Endodermal cell (in vitro differentiated cells): ENCODE measurements around the gene DOCK4. TPM values are rescaled to one million over a fixed set of nuclear protein-coding genes. Genes with fewer than 3 reads are reported as not detected.

Experiments used
- DNase-seq: peaks from one replicate; pipeline ENCODE4 v3.0.0-alpha.2; 2017
- H3K27ac ChIP-seq: 2 replicates; pipeline ENCODE4 v1.5.1; 2013; ENCODE audit warnings: mild to moderate bottlenecking, low read depth, low read length, moderate library complexity
- H3K27me3 ChIP-seq: 2 replicates; pipeline ENCODE4 v1.6.1; 2013; ENCODE audit warnings: mild to moderate bottlenecking, low read length, moderate library complexity; ENCODE audit not compliant: insufficient read depth, control insufficient read depth, poor library complexity, severe bottlenecking
- H3K36me3 ChIP-seq: 2 replicates; pipeline ENCODE4 v1.7.0; 2013; ENCODE audit warnings: mild to moderate bottlenecking, low read length, moderate library complexity; ENCODE audit not compliant: control insufficient read depth, insufficient read depth
- H3K4me1 ChIP-seq: one replicate; pipeline ENCODE4 v1.7.0; 2013; ENCODE audit warnings: low read length; ENCODE audit not compliant: control insufficient read depth, insufficient read depth
- H3K4me3 ChIP-seq: 2 replicates; pipeline ENCODE4 v1.5.1; 2013; ENCODE audit warnings: mild to moderate bottlenecking, low read length, moderate library complexity
- H3K9ac ChIP-seq: 2 replicates; pipeline ENCODE4 v1.6.1; 2013; ENCODE audit warnings: mild to moderate bottlenecking, low read length, moderate library complexity; ENCODE audit not compliant: poor library complexity, severe bottlenecking; ENCODE audit errors: extremely low read depth
- H3K9me3 ChIP-seq: 2 replicates; pipeline ENCODE4 v1.6.1; 2013; ENCODE audit warnings: mild to moderate bottlenecking, low read length, moderate library complexity; ENCODE audit not compliant: control insufficient read depth
- H3K27ac Mint-ChIP-seq: 2 replicates; pipeline ENCODE4 v1.8.0; 2020; ENCODE audit warnings: mixed read lengths
- H3K27me3 Mint-ChIP-seq: 2 replicates; pipeline ENCODE4 v1.8.0; 2021; ENCODE audit warnings: mild to moderate bottlenecking, mixed read lengths; ENCODE audit not compliant: insufficient read depth
- H3K36me3 Mint-ChIP-seq: 2 replicates; pipeline ENCODE4 v1.8.0; 2020; ENCODE audit warnings: low read depth, mixed read lengths
- H3K4me1 Mint-ChIP-seq: 2 replicates; pipeline ENCODE4 v1.8.0; 2020; ENCODE audit warnings: mixed read lengths
- H3K4me3 Mint-ChIP-seq: 2 replicates; pipeline ENCODE4 v1.8.0; 2020; ENCODE audit warnings: mild to moderate bottlenecking, moderate library complexity, mixed read lengths
- H3K9me3 Mint-ChIP-seq: 2 replicates; pipeline ENCODE4 v1.8.0; 2020; ENCODE audit warnings: mild to moderate bottlenecking, mixed read lengths
- WGBS, 2 experiments: methylation state at CpG; one replicate each; pipeline versions ENCODE4 v1.1.5 to v1.1.7; 2013; ENCODE audit warnings: missing lambda C conversion rate in 2 of 2, mixed read lengths in 1 of 2; ENCODE audit not compliant: insufficient coverage in 1 of 2, insufficient read length in 1 of 2; 5-methylcytosine and 5-hydroxymethylcytosine counted together
- total RNA-seq, 2 donors: library from RNA; stranded (reverse); fragmentation: NEBNext Ultra II Directional in 1 of 2; extraction: Animal tissue kit (Norgen Biotek cat#: 25700) in 1 of 2; gene quantifications; 2 replicates in 1 of 2; 3 replicates in 1 of 2; pipeline ENCODE4 v1.2.1, GENCODE V29; 2021
- TF ChIP-seq, protein P1 (sequence below): fragments of 200-600 bp; sonication (generic); conservative IDR thresholded peaks from 2 replicates; pipeline ENCODE4 v1.5.0; 2021; ENCODE audit warnings: antibody characterized with exemption, mild to moderate bottlenecking

Gene DOCK4
- total RNA-seq, 2 donors from 2014 or later: 11.2 to 15.3 TPM

DNA sequence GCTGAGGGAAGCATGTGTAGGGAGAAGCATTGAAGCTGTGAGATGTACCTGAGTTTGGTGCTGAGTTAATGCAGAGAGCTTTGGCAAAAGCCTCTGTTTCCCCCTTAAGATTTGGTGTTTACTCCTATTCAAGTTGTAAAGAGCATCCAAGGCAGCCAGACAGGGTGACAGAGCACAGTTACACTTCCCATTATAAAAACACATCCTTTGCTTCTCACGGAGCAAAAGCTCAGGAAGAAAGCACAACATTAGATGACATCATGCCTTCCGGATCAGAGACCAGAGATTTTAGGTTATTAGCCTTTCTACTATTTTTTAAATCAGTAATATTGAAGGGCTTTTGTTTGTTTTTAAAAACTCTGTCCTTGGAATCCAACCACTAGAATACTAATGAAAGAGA, 182.9 kb downstream of the DOCK4 start:
- WGBS, 2 experiments: 87% methylated on average over 2 of the region's 2 CpGs; no CpG with 5 or more reads in 1 of the 2 experiments
- Mint-ChIP-seq H3K36me3 (no peaks in the 10 kb centered on the region), H3K27ac (no peak overlapping the region), H3K4me1 (peaks cover 12% of the 10 kb centered on the region), H3K4me3 (no peak overlapping the region), H3K9me3 (no peaks in the 10 kb centered on the region), H3K27me3 (no peaks in the 10 kb centered on the region)
- Histone ChIP-seq H3K27ac (no peak overlapping the region), H3K9me3 (no peaks in the 10 kb centered on the region), H3K4me1 (no peaks in the 10 kb centered on the region), H3K9ac (no peak overlapping the region), H3K27me3 (no peaks in the 10 kb centered on the region), H3K4me3 (no peak overlapping the region), H3K36me3 (no peaks in the 10 kb centered on the region)
- DNase-seq: no peak
- TF ChIP-seq, protein P1, sequence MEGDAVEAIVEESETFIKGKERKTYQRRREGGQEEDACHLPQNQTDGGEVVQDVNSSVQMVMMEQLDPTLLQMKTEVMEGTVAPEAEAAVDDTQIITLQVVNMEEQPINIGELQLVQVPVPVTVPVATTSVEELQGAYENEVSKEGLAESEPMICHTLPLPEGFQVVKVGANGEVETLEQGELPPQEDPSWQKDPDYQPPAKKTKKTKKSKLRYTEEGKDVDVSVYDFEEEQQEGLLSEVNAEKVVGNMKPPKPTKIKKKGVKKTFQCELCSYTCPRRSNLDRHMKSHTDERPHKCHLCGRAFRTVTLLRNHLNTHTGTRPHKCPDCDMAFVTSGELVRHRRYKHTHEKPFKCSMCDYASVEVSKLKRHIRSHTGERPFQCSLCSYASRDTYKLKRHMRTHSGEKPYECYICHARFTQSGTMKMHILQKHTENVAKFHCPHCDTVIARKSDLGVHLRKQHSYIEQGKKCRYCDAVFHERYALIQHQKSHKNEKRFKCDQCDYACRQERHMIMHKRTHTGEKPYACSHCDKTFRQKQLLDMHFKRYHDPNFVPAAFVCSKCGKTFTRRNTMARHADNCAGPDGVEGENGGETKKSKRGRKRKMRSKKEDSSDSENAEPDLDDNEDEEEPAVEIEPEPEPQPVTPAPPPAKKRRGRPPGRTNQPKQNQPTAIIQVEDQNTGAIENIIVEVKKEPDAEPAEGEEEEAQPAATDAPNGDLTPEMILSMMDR: no peak

DNA sequence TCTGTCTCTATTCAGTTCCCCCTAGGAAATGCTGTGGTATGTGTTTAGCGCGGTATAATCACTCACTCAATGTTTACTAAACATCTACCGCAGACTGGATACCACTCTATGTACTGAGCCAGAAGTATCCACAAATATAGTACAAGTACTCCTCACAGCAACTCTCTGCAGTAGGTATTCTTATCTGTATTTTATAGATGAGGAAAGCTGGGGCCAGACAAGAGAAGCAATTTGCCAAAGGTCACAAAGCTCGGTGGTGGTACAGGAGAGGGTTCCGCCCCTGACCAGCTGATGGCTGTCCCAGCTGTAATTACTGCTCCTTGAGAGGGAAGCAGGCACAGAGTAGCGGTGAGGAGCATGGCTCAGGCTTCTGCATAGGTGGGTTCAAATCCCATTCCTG, 184.1 kb downstream of the DOCK4 start:
- H3K27me3 Mint-ChIP-seq: no peaks in the 10 kb centered on the region
- no peaks in the 10 kb centered on the region for H3K4me1 ChIP-seq
- DNase-seq: peak; percentile 42
- no peak overlapping the region for H3K27ac ChIP-seq
- no peaks in the 10 kb centered on the region for H3K9me3 Mint-ChIP-seq
- H3K4me3 Mint-ChIP-seq: no peak overlapping the region
- TF ChIP-seq, protein P1: no peak
- no peaks in the 10 kb centered on the region for H3K36me3 ChIP-seq
- H3K4me1 Mint-ChIP-seq: peaks cover 12% of the 10 kb centered on the region
- H3K36me3 Mint-ChIP-seq: no peaks in the 10 kb centered on the region
- no peak overlapping the region for H3K4me3 ChIP-seq
- no peaks in the 10 kb centered on the region for H3K27me3 ChIP-seq
- H3K9me3 ChIP-seq: no peaks in the 10 kb centered on the region
- H3K9ac ChIP-seq: no peak overlapping the region
- H3K27ac Mint-ChIP-seq: no peak overlapping the region
- 72 to 93% methylated on average over 3 to 6 of the region's 6 CpGs for WGBS, 2 experiments

DNA sequence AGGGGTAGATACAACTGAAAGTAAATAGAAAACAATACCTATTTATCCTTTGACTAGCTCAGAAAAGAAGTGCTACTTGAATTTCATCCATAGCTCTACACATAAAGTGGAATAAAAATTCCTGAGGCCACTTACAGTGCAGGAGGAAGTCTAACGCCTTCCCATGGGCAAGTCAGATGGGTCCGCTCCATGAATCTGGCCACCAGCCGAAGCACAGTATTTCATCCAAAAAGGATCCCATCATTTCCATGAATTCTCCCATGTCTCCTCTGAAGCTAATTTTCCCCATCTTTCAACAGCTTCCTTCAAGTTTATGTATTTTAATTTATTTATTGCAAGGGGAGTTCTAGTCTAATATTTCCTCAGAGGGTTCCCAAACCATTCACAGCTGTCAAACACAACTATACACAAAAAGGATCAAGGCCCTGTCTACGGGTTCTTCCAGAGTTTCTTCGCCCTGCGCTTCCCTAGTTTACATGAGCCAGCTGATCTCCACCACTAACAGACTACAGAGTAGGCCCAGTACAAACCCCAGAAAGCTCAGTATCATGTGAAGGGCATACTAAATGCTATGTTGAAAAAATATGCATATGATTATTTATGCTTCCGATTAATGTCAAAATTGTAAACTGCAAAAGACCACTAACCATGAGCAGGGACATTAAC, 184.7 kb downstream of the DOCK4 start:
- WGBS, 2 experiments: 86 to 89% methylated on average over 4 to 7 of the region's 7 CpGs
- TF ChIP-seq, protein P1: no peak
- no peaks in the 10 kb centered on the region for H3K9me3 Mint-ChIP-seq

More for the DNA sequence above, 184.7 kb downstream of the DOCK4 start:
- H3K27me3 Mint-ChIP-seq: no peaks in the 10 kb centered on the region
- Histone ChIP-seq H3K27me3 (no peaks in the 10 kb centered on the region), H3K36me3 (no peaks in the 10 kb centered on the region), H3K27ac (no peak overlapping the region), H3K9me3 (no peaks in the 10 kb centered on the region), H3K9ac (no peak overlapping the region), H3K4me3 (no peak overlapping the region), H3K4me1 (no peaks in the 10 kb centered on the region)
- H3K27ac Mint-ChIP-seq: no peak overlapping the region
- no peak overlapping the region for H3K4me3 Mint-ChIP-seq
- H3K36me3 Mint-ChIP-seq: no peaks in the 10 kb centered on the region
- peaks cover 12% of the 10 kb centered on the region for H3K4me1 Mint-ChIP-seq
- DNase-seq: no peak
